Retinal pigment epithelial cell (primary cell): ENCODE data around the gene BID.

Experiments
- DNase-seq: peaks from one replicate; pipeline ENCODE4 v3.0.0-alpha.2; 2010; ENCODE audit warnings: low read depth
- H3K4me3 ChIP-seq: 2 replicates; pipeline ENCODE4 v1.5.1; 2011; ENCODE audit warnings: mild to moderate bottlenecking, low read length, control low read depth, moderate library complexity
- TF ChIP-seq, protein P1 (sequence below): conservative IDR thresholded peaks from 2 replicates; pipeline ENCODE4 v1.5.1; 2011; ENCODE audit warnings: low read depth, low read length, control low read depth, inconsistent platforms

Gene BID

DNA sequence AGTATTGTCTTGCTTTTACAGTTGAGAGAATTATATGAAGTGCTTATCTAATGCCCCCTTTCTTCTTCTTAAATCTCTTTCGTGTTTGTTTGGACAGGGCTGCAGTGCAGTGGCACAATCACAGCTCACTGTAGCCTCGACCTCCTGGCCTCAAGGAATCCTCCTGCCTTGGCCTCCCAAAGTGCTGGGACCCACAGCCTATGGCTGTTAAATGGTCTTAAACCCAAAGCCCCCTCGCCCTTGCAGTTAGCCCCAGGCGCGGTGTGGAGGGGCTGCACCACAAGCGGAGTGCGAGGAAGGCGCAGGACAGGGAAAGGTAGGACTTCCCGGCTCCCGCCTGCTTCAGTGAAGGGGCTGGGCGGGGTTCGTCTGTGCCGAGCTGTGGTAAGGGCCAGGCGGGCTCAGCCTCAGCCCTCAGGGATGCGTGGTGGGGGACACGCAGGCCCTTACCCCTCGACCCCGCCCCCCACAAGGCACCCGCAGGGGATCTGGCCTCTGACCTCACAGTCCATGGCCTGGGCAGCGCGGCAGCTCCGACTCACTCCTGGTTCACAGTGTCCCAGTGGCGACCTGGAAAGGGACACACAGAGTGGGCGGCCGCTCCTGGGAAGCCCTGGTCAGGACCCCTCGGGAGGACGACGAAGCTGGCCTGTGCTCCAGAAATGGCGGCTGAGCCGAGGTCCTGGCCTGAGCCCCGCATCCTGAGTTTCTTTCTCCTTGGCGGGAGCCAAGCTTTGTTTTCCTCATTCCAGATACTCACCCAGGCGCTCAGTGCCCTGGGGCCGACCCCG, 24.5 kb downstream of the BID start:
- TF ChIP-seq, protein P1, sequence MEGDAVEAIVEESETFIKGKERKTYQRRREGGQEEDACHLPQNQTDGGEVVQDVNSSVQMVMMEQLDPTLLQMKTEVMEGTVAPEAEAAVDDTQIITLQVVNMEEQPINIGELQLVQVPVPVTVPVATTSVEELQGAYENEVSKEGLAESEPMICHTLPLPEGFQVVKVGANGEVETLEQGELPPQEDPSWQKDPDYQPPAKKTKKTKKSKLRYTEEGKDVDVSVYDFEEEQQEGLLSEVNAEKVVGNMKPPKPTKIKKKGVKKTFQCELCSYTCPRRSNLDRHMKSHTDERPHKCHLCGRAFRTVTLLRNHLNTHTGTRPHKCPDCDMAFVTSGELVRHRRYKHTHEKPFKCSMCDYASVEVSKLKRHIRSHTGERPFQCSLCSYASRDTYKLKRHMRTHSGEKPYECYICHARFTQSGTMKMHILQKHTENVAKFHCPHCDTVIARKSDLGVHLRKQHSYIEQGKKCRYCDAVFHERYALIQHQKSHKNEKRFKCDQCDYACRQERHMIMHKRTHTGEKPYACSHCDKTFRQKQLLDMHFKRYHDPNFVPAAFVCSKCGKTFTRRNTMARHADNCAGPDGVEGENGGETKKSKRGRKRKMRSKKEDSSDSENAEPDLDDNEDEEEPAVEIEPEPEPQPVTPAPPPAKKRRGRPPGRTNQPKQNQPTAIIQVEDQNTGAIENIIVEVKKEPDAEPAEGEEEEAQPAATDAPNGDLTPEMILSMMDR, result no peak
- H3K4me3 ChIP-seq, result no peak overlapping the region
- DNase-seq, result no peak

GRCh38 chr22:17748555-17749353, 25.5 kb downstream of the BID start:
- DNase-seq, result no peak
- TF ChIP-seq, protein P1, result no peak
- H3K4me3 ChIP-seq, result no peak overlapping the region

DNA sequence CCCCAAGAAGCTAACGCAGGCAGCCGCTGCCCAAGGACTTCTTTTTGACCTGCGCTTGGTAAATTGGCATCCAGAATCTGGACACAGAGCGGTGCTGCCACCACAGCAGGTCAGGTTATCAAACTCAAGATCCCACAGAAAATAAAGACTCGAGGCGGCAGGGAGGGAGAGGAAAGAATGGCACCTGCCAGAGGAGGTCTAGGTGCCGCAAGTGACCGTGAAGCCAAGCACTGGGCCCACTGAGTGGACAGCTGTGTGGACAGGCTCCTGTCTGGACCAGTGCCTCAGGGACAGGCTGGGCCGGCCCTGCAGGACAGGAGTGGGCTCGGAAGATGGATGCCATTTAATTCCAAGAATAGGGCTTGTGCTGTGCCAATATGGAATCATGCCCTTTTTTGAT, 27.4 kb downstream of the BID start:
- TF ChIP-seq, protein P1, result no peak
- no peak for DNase-seq
- H3K4me3 ChIP-seq, result no peak overlapping the region

DNA sequence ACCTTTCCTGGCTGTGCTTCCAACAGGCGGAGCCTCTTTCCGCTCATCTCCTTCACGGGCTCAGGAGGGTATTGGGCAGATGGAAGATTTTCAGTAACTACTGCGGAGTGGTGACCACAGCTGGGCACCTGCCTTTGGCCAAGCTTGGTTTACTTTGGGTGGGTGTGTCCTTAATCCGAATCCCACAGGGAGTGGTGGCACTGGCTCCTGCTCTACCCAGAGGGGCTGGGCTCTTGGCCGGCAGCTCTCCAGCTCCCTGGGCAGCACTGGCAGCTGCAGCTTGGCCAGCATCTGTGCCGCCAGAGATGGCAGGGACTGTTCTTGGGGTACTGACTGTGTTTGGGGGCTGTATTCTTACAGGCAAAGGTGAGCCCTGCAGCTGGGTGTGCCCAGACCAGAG, 29.8 kb downstream of the BID start:
- DNase-seq, result no peak
- TF ChIP-seq, protein P1, result no peak
- no peak overlapping the region for H3K4me3 ChIP-seq

GRCh38 chr22:17743661-17744411, 30.4 kb downstream of the BID start:
- no peak for DNase-seq
- TF ChIP-seq, protein P1, result no peak
- no peak overlapping the region for H3K4me3 ChIP-seq

GRCh38 chr22:17742527-17742902, 31.8 kb downstream of the BID start:
- TF ChIP-seq, protein P1, result peak; percentile 92
- DNase-seq, result peak; percentile 37
- H3K4me3 ChIP-seq, result no peak overlapping the region
